ENCODE measurements around the gene ATP5PO.

ATP5PO gene, protein sequence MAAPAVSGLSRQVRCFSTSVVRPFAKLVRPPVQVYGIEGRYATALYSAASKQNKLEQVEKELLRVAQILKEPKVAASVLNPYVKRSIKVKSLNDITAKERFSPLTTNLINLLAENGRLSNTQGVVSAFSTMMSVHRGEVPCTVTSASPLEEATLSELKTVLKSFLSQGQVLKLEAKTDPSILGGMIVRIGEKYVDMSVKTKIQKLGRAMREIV

DNA sequence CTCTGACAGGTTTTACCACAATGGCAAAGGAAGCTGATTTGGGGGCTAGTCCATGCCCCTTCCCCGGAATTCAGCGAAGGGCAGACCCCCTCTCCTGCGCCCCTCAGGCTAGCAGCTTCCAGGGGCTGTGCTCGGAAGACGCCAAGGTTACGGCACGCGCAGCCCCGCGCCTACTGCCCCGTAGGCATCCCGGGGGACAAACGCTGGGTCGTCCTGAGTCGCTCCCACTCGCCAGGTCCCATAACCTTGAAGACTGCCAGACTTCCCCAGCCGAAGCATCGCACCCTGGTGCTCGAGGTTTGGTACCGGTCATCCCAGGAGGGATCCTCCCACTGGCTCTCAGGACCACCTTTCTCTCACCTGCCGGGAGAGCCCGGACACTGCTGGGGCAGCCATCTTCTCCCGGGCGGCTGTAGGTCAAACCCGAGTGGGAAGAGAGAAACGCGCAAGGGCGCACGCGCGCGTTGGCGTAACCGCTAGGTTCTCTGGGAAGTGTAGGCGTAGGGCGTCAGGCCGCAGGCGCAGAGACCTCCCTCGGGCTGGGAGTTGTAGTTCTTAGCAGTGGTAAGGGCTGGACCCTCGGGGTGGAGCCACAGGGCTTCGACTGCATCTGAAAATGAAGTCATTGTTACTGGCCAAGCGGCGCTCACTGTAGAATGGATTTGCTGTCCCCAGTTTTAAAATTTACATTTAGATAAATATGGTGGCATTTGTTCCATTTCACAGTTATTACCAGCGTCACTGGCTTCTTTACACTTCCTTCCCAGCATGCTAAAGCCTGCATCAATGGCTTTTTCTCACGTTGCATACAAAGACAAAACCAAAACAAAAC is at the start of gene ATP5PO:
TSS of gene ATP5PO (minus strand) at position 437 of the 832 bp plus-strand sequence. CDS start at position 396, 41 bp downstream.
- peak; percentile 95 for DNase-seq

DNA sequence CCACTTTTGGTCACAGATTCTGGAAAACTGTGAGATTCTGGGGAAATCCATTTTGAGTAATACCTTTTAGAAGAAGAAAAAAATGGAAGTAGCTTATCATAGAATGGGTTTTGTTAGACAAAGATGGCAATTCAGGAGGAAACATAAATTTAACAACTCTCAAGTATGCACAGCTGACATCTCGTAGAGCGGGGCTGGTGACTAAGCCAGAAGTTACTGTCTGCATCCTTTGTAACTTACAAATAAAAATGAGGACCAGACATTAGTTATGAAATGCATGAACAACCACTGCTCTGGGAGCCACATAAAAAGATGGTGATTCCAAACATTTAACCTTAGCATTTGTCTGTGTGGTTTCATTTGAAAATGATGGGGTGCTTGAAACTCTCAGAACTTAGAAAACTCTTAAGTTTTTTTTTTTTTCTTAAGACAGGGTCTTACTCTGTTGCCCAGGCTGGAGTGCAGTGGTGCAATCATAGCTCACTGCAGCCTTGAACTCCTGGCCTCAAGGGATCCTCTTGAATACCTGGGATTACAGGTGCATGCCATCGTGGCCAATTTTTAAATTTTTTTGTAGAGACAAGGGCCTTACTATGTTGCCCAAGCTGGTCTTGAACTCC is 49.2 kb upstream of the ATP5PO start:
- DNase-seq, result no peak

DNA sequence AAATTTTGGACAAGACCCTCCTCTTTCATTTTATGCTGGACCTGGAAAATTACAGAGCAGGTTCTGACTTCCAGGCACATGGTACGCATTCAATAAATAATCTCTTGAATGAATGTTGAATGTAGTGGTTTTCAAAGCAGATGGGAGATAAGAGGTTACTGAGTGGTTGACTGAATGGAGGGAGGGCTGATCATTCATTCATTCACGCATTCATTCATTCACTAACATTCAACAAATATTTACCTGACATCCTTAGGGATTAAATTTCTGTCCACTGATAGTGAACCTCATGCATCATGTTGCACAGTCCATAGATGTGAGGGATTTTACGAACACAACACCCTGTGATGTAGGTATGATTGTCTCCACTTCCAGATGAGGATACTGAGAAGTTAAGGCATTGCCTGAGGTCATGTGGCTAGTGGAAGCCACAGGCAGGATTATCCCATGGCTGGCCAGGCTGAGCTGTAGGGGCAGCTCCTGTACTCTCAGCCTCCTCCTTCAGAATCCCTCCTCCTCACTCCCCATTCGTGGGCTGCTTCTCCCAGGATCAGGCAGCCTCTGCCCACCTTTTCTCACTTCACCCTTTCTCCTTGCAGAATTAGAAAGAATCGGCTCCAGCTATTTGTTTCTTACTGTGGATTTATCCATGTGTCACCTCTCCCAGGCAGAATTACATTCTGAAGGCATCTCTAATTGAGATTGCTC is 48.4 kb upstream of the ATP5PO start:
- DNase-seq, result no peak

DNA sequence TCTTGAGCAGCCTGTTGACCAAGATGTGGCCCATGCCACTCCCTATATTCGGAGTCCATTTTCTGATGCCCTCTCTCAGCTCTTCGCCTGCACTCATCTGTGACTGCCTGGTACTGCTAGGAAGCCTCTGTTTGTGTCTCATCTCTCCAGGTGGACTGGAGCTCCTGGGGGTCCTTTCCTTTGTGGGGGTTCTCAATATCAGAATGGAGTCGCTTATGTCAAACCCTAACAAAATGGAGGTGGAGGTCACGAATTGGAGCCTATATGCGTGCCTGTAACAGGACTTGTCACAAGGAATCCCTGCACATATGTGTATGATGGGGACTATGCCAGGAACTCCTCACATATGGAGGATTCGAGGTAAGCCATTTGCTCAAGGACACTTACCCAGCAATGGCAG is 46.7 kb upstream of the ATP5PO start:
- no peak for DNase-seq

DNA sequence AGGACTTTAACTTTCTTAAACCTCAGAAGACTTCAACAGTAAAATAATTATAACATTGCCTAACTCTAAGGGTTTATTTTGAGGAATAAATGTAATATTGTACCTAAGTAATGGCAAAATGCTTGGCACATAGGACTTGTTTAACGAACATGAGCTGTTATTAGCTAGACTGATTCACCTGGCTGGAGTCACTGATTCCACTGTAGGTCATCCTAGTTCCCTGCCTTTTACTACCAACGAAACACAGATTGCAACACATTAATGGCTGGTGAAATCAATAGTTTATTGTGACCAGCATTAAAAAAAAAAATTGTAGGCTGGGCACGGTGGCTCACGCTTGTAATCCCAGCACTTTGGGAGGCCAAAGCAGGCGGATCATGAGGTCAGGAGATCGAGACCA is 45.5 kb upstream of the ATP5PO start:
- DNase-seq, result no peak

DNA sequence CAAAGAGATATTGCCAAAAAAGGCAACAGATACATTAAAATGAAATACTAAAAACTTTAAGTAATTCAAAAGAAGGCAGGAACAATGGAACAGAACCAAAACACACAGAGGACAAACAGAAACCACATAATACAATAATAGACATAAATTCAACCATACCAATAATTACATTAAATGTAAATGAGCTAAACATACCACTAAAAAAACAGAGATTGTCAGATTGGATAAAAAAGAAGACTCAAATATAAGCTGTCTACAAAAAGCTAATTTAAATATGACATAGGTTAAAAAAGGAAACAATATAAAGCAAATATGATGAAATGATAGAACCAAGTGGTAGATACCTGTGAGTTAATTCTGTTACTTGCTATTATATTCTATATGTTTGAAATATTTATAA is 44.1 kb upstream of the ATP5PO start:
- DNase-seq, result no peak

DNA sequence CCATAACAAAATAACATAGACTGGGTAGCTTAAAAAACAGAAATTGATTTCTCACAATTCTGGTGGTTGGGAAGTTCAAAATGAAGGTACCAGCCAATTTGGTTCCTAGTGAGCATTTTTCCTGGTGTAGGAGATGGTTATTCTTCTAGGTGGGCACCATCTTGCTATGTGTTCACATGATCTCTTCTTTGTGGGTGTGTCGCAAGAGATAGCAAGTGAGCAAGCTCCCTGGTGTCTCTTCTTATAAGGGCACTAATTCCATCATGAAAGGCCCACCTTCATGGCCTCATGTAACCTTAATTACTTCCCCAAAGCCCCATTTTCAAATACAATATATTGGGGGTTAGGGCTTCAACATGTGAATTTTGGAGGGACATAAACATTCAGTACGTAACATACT is 38.8 kb upstream of the ATP5PO start:
- DNase-seq, result no peak

DNA sequence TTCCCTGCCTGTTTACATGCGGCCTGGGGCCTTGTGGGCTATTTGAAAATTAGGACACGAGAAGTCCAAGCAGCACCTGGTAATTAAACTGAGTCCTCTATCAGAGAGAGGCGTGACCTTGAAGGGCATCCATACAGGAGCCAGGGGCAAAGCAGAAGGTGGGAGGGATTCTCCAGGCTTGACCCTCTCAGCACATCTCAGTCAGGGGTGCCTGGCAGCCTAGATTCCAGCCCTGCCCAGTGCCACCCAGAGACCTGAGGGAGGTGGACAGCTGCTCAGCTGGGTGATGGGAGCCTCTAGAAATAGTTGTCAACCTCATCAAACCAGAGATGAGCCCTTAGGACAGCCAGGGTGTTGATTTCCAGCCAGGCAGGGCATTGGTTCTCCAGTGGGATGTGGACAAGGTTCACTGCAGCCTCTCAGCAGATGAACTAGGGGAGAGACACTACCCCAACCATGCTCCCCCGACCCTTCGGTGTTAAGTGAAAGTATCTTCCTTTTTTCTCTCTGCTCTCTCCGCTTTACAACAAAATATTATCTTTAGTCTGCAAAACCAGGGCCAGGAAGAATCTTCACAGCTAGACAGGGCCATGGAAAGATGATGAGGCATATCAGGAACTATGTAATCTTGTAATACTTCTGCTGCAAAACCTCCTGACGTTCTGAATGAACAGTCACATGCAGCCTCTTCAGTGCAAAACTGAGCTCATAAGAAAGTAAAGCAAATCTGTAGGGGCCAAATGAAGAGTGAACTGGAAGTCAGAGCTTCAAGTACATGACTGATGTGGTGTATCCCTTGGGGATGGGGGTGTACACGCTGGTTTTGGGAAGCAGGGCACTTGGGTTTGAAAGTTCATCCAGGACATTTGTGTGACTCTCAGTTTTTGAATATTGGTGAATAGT is 35.9 kb upstream of the ATP5PO start:
- no peak for DNase-seq

DNA sequence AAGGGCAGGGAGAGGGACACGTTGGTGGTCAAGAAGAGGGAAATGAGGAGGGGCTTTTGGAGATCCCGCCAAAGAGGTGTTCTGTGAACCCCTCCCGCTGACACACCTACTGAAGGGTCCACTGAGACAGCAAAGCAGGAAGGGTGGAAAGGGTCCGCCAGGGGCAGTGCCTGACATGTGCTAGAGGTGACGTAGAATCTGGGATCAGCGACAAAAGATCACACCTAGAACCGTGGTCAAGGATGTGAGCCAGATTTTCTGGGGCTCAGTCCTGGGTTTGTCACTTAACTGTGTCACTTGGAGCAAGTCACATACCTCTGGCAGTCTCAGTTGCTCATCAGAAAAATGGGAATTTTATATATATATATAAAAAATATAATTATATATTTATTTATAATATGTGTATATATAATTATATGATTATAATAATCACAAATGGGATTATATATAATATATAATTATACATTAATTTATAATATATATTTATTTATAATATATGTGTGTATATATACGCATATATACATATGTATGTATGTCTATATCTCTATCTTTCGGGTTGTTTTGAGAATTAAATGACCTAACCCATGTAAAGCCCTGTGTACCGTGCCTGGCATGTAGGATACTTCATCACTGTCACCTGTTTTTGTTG is 35.0 kb upstream of the ATP5PO start:
- no peak for DNase-seq

DNA sequence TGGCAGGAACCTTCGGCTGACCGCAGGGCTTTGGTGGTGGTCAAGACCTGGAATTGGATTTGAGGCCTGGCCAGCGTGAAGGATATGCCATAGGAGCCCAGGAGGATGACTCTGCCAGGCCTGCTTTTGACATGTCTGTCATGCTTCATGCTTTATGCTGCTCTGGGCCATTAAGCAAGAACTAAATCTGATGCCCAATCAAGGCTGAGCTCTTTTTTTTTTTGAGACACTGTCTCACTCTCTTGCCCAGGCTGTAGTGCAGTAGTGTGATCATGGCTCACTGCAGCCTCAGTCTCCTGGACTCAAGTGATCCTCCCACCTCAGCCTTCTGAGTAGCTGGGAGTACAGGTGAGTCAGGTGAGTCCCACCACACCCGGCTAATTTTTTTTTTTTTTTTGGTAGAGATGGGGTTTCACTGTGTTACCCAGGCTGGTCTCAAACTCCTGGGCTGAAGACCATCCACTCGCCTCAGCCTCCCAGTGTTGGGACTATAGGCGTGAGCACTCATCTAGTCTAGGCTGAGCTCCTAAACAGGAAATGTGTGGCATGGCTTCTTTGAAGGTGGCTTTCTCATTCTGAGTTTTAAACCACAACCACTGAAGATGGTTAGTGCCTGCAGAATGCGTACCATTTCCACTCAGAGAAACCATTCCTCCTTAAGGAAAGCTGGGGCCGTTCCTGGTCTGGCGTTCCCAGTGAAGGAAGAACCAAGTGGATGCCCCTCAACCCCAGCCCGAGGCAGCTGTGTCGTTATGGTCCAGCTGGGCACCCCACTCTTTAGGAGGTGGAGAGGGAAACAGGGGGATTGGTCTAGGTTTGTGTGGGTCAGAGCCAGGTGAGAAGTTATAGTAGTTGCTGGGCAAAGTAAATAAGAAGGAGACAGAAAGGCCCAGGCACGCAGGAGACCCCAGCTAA is 34.2 kb upstream of the ATP5PO start:
- DNase-seq, result peak; percentile 61

DNA sequence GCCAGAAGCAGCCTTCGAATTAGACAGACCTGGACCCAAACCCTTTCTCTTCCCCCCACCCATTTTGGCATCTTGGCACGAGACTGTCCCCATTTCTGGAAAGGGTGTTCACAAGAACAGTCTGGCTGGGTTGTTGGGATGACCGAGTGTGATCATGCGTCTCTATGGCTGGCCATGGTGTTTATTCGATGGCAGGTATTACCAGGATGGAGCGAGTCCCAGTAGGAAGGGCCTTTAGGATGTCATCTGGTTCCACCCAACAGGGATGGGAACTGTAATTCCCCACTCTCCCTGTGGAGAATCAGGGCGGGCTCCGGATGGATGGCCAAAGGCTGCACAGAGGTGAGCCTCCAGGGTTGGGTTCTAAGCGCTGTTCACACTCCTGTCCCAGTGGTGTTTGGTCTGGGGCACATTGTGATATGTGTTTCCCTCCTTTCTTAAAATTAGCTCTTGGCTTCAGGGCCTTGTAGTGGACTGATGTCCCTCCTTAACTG is 33.4 kb upstream of the ATP5PO start:
- DNase-seq, result no peak

DNA sequence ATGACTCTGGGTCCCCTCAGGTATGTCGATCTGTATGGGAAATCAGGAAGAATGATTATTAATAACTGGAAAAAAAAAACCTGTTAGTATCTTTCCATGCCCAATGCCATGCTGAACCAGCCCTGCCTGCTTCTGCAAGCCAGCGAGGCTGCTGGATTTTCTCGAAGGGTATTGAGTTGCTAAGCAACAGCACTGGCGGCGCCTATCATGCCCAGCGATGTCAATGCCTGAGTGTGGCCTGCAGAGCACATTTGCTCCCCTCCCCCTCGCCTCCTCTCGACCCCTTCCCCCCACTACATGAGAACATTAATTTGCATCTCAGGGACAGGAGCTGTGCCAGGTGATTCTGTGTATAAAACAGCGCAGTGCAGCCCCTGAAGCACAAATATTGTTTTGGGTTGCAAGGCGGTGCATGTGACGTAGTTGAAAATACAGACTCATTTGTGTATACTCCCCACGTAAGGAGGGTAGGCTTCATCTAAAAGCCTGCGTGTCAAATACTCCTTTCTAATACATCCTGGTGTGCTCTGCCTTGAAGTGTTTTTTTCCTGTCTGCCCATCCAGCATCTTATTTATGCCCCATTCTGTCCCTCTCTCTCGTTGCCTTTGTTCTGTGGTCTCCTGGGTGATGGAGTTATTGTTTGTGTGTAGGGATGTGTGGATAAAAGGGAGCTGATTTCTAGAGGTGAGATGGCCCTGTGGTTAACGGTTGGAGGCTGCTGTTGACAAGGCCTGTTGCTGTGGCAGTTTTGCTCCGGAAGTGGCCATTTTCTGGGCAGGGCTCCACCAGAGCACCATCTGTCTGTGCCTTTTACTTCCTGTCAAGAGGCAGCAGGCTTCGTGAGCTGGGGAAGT is 32.7 kb upstream of the ATP5PO start:
- peak; percentile 77 for DNase-seq

DNA sequence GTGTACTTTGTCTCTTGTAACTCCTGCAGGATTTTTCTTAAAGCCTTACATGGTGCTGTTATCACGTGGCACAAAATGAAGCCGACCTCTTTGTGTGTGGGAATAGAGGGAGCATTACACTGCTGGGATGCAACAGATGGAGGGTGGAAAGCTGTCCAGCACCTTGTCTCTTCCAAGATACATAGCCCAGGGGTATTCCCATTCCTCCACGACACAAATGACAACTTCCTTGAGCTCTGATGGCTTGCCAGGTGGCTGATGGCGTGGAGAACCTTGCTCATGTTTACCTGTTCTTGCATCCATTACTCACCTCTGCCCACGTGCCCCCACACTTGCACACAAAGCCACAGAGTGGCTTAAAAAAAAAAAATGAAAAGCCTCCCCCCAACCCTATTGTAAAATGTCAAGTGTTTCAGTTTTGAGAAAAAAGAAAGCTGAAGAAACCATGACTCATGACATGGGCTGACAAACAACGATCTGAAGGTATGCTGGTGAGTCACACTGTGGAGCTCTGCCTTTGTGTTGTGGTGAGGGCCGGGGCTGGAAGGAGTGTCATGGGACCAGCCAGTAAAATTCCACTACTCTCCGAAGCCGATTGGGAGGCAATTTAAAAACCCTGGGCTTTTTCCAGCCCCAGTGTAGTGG is 32.0 kb upstream of the ATP5PO start:
- peak; percentile 76 for DNase-seq

DNA sequence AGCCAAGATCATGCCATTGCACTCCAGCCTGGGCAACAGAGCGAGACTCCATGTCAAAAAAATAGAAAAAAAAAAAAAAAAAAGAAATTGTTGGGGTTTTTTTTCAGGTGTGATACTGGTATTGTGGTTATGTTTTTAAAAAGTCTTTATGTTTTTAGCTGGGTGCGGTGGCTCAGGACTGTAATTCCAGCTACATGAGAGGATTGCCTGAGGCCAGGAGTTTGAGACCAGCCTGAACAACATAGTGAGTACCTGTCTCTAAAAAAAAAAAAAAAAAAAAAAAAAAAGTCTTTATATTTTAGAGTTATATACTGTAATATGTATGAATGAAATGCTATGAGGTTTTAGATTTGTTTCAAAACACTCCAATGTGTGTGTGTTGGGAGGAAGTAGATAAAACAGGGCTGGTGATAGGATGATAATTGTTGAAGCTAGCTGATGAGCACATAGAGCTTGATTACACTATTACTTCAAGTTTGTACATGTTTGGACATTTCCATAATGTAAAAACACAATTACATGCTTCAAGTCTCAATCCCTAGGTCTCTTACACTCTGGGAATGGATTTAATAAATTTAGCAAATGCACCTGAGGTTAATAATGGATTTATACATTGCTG is 30.2 kb upstream of the ATP5PO start:
- DNase-seq, result no peak

DNA sequence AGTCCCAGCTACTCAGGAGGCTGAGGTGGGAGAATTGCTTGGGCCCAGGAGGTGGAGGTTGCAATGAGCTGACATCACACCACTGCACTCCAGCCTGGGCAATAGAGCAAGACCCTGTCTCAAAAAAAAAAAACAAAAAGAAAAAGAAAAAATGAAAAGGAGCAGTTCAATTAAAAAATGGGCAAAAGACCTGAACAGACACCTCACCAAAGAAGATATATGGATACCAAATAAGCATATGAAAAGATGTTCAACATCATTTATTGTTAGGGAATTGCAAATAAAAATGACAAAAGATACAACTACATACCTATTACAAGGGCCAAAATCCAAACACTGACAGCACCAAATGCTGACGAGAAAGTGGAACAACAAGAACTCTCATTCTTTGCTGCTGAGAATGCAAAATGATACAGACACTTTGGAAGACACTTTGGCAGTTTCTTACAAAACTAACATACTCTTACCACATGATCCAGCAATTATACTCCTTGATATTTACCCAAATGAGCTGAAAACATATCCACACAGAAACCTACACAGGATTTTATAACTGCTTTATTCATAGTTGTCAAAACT is 28.7 kb upstream of the ATP5PO start:
- no peak for DNase-seq

DNA sequence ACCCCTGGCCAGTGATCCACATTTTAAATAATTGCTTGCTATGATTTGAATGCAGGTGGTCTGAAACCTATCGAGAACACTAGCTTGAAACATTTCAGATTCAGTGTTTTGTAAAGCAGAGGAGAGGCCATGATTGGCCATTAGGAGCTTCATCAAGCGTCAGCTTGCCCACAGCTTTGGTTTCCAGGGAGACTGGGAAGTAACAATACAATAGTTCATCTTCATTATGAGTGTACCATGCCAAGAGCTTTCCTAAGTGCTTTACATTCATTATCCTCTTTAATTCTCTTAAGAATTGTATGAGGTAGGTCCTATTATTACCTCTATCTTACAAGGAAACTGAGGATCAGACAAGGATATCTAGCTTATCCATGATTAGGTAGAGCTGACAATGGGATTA is 27.7 kb upstream of the ATP5PO start:
- no peak for DNase-seq

DNA sequence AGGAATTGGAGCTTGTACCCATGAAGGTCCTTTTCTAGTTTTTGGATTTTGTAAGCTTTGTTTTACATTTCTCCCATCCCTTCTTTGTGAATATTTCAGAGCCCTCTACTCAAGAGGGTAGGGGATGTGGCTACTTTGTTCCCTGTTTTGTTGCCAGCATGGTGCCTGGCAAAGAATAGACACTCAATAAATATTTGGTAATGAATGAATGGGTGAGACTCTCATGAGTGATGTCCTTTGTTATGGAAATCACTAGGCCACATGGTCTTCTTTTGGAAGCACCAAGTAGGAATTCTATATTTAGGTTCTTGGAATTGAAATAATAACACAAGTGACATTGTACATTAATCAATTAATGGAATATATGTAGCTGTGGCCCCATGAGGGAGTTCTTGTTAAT is 26.8 kb upstream of the ATP5PO start:
- DNase-seq, result no peak

DNA sequence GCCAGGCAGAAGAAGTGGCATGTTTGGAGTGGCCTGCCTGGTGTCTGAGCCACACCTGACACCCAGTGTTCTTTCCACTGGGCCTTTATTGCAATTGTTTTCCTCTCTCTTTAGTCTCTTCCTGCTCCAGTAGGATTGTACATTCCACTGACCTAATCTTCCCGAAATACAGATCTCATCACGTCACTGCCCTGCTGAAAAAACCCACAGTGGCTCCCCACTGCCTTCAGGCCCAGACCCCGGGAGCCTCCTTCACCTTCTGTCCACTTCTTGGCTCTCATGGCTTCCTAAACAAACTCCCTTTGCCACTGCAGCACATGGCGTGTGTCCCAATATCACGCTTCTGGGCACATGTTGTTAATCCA is 25.3 kb upstream of the ATP5PO start:
- DNase-seq, result no peak

Data from activated T-cell treated with anti-CD3 and anti-CD28 coated beads, Interleukin-2, amount 50 U/mL, for 1 hour (primary cell).